ENCODE measurements around the gene KRTAP8-1.

Gene KRTAP8-1

GRCh38 chr21:30831194-30831765 lies 18.2 kb upstream of the KRTAP8-1 start:
- ChIA-PET CTCF (interaction anchor here (0.6 to 1.9 kb wide), 11 partner anchors 8 to 801 kb away, joined by 3 to 7 read pairs (median 4); partner anchors contain the start of gene KRTAP11-1), POLR2A (no interaction called here)

GRCh38 chr21:30829659-30830058 lies 16.6 kb upstream of the KRTAP8-1 start, which contains the start of gene KRTAP7-1:
Gene KRTAP7-1, minus strand, starts transcription at chr21:30829759. Its CDS starts 61 bp downstream, at chr21:30829698.
- Histone ChIP-seq H3K36me3 (ENCODE audit: control insufficient read depth in 2 of 2, insufficient read depth in 1 of 2, low read length in 2 of 2) (no peaks in the 10 kb centered on the region), H3K9me3 (ENCODE audit: control insufficient read depth, insufficient read depth, low read depth, low read length) (no peaks in the 10 kb centered on the region), H3K27ac (ENCODE audit: extremely low read depth, low read depth, low read length) (no peak within 1 kb of the TSS), H3K4me1 (ENCODE audit: control insufficient read depth, insufficient read depth, low read length) (no peaks in the 10 kb centered on the region), H3K4me3 (ENCODE audit: low read depth, low read length) (no peak within 1 kb of the TSS)
- ChIA-PET CTCF (interaction anchor here (0.7 to 1.6 kb wide), 2 partner anchors 9 to 256 kb away, joined by 3 to 8 read pairs; no protein-coding TSS in a partner anchor), POLR2A (no interaction called here)
- TF ChIP-seq ZNF624 (tag by site-specific recombination; IDR thresholded peaks at IDR 0.05) (no peak), RBAK (tag by site-specific recombination; IDR thresholded peaks at IDR 0.05) (no peak), PRDM6 (tag by site-specific recombination; IDR thresholded peaks at IDR 0.05) (no peak)
- TF ChIP-seq, protein P1, sequence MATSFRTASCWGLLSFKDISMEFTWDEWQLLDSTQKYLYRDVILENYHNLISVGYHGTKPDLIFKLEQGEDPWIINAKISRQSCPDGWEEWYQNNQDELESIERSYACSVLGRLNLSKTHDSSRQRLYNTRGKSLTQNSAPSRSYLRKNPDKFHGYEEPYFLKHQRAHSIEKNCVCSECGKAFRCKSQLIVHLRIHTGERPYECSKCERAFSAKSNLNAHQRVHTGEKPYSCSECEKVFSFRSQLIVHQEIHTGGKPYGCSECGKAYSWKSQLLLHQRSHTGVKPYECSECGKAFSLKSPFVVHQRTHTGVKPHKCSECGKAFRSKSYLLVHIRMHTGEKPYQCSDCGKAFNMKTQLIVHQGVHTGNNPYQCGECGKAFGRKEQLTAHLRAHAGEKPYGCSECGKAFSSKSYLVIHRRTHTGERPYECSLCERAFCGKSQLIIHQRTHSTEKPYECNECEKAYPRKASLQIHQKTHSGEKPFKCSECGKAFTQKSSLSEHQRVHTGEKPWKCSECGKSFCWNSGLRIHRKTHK (tag by site-specific recombination; IDR thresholded peaks at IDR 0.05) = no peak

More at GRCh38 chr21:30831194-30831765, 18.2 kb upstream of the KRTAP8-1 start:
- no peaks in the 10 kb centered on the region for H3K36me3 ChIP-seq (ENCODE audit: control insufficient read depth in 2 of 2, insufficient read depth in 1 of 2, low read length in 2 of 2)
- TF ChIP-seq SETDB1 (IDR thresholded peaks at IDR 0.05; ENCODE audit: insufficient read length, low read length) = peak; percentile 68
- TF ChIP-seq ZNF654 (tag by site-specific recombination; IDR thresholded peaks at IDR 0.05; ENCODE audit: low read depth) = 0 out of 2 replicates have a peak, but pooled peaks have one; percentile 11
- TF ChIP-seq AEBP2 (tag by site-specific recombination; IDR thresholded peaks at IDR 0.05; ENCODE audit: borderline replicate concordance) = no peak
- TF ChIP-seq, protein P1 (tag by site-specific recombination; IDR thresholded peaks at IDR 0.05) = no peak
- no peak for TF ChIP-seq ZNF133 (tag by site-specific recombination; IDR thresholded peaks at IDR 0.05)
- no peak for TF ChIP-seq ZNF311 (tag by site-specific recombination; IDR thresholded peaks at IDR 0.05; ENCODE audit: borderline replicate concordance)
- no peak for TF ChIP-seq ZSCAN23 (tag by site-specific recombination; IDR thresholded peaks at IDR 0.05)
- no peak for TF ChIP-seq KLF7 (tag by site-specific recombination; IDR thresholded peaks at IDR 0.05; ENCODE audit: borderline replicate concordance)
- peak; percentile 56; the same call in 1 of the 2 replicates for TF ChIP-seq TRIM28 (IDR thresholded peaks at IDR 0.05; ENCODE audit: borderline replicate concordance, low read length)
- no peaks in the 10 kb centered on the region for H3K4me1 ChIP-seq (ENCODE audit: control insufficient read depth, insufficient read depth, low read length)
- H3K27ac ChIP-seq (ENCODE audit: extremely low read depth, low read depth, low read length) = no peak overlapping the region
- H3K4me3 ChIP-seq (ENCODE audit: low read depth, low read length) = no peak overlapping the region
- H3K9me3 ChIP-seq (ENCODE audit: control insufficient read depth, insufficient read depth, low read depth, low read length) = no peaks in the 10 kb centered on the region

DNA sequence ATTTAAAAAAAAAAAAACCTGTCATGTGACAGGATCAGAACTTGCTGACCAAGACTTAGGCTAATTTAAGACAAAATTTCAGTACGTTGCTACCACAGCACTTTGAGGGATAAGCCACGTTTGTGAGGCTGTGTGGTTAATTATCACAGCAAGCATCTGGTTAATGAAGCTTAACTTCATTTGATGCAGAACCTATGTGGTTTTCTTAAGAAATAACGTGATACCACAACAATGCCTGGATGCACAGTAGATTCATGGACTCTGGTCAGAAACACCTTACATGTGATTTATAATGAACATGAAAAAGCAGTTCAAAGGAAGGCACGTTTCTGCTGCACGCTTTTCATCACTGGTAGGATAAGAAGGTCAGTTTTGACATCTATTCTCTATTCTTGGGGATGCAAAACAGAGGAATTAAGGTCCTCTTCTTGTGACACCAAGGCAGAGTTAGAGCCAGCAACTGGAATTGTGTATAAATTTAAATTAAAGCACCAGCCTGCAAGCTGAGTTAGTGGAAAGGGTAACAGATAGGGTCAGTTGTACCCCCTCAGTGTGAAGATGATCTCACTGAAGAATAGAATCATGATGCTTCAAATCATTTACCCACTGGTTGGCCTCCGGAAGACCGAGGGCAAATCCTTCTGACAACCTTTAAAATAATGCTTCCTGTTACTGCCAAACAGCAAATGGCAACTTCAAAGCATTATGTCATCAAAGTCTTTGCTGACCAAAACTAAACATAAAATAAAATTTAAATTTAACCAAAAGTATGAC lies 6.0 kb upstream of the KRTAP8-1 start:
- no peak overlapping the region for H3K4me3 ChIP-seq (ENCODE audit: low read depth, low read length)
- H3K36me3 ChIP-seq (ENCODE audit: control insufficient read depth in 2 of 2, insufficient read depth in 1 of 2, low read length in 2 of 2) = no peaks in the 10 kb centered on the region
- ChIA-PET CTCF (interaction anchor here (0.7 kb wide), 1 partner anchor 96 kb away, joined by 3 read pairs; no protein-coding TSS in a partner anchor), POLR2A (no interaction called here)
- H3K4me1 ChIP-seq (ENCODE audit: control insufficient read depth, insufficient read depth, low read length) = no peaks in the 10 kb centered on the region
- no peak overlapping the region for H3K27ac ChIP-seq (ENCODE audit: extremely low read depth, low read depth, low read length)
- H3K9me3 ChIP-seq (ENCODE audit: control insufficient read depth, insufficient read depth, low read depth, low read length) = no peaks in the 10 kb centered on the region
- TF ChIP-seq, protein P2, sequence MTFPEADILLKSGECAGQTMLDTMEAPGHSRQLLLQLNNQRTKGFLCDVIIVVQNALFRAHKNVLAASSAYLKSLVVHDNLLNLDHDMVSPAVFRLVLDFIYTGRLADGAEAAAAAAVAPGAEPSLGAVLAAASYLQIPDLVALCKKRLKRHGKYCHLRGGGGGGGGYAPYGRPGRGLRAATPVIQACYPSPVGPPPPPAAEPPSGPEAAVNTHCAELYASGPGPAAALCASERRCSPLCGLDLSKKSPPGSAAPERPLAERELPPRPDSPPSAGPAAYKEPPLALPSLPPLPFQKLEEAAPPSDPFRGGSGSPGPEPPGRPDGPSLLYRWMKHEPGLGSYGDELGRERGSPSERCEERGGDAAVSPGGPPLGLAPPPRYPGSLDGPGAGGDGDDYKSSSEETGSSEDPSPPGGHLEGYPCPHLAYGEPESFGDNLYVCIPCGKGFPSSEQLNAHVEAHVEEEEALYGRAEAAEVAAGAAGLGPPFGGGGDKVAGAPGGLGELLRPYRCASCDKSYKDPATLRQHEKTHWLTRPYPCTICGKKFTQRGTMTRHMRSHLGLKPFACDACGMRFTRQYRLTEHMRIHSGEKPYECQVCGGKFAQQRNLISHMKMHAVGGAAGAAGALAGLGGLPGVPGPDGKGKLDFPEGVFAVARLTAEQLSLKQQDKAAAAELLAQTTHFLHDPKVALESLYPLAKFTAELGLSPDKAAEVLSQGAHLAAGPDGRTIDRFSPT (tag by site-specific recombination; IDR thresholded peaks at IDR 0.05) = no peak
- TF ChIP-seq ZNF175 (tag by site-specific recombination; IDR thresholded peaks at IDR 0.05) (no peak), REST (tag by site-specific recombination; IDR thresholded peaks at IDR 0.05) (no peak)

All from HEK293 (cell line).